Panc1 (cell line): ENCODE measurements around the gene HCN2. TPM values are rescaled to one million over a fixed set of nuclear protein-coding genes. Genes with fewer than 3 reads are reported as not detected.

Experiments
- ATAC-seq: fragments of 200-7000 bp; cut with Tn5 transposase; 2 replicates; pipeline ENCODE4 v1.9.1; 2020; ENCODE audit warnings: mild to moderate bottlenecking, moderate library complexity
- BruUV-seq: library from RNA; stranded (reverse); fragments of 400-500 nt; replicated peaks from 2 replicates; lab custom pipeline; 2021; lab: Mats Ljungman, UMichigan
- CTCF ChIA-PET: fragments of 300-600 bp; sonication (Branson Sonifier 250); formaldehyde crosslinking; loops from one replicate; lab custom pipeline; 2022; ENCODE audit warnings: antibody characterized with exemption; lab: Charles Lee
- POLR2A ChIA-PET: fragments of 300-600 bp; sonication (Branson Sonifier 250); formaldehyde crosslinking; loops from one replicate; lab custom pipeline; 2022; ENCODE audit warnings: antibody characterized with exemption; lab: Charles Lee
- DNase-seq: peaks from one replicate; pipeline ENCODE4 v3.0.0-alpha.2; 2010; ENCODE audit warnings: low read depth, low spot score
- H3K27ac ChIP-seq: 2 replicates; pipeline ENCODE4 v1.5.1; 2011; ENCODE audit warnings: mild to moderate bottlenecking, low read length, inconsistent platforms
- H3K27me3 ChIP-seq: fragments of 200-500 bp; sonication (Bioruptor generic); 2 replicates; pipeline ENCODE4 v1.6.0; 2014; ENCODE audit warnings: low read length, inconsistent platforms; ENCODE audit not compliant: control insufficient read depth, insufficient read depth
- H3K36me3 ChIP-seq: fragments of 200-500 bp; sonication (Bioruptor generic); 2 replicates; pipeline ENCODE4 v1.5.1; 2014; ENCODE audit warnings: inconsistent platforms, mild to moderate bottlenecking, low read length, moderate library complexity; ENCODE audit not compliant: control insufficient read depth, insufficient read depth
- H3K4me1 ChIP-seq: 2 replicates; pipeline ENCODE4 v1.5.1; 2011; ENCODE audit warnings: inconsistent platforms, mild to moderate bottlenecking, low read length, moderate library complexity; ENCODE audit not compliant: control insufficient read depth, insufficient read depth
- H3K4me3 ChIP-seq, 2 experiments: 2 replicates each; pipeline ENCODE4 v1.5.1; 2011 to 2012; ENCODE audit warnings: low read depth in 2 of 2, low read length in 2 of 2, mild to moderate bottlenecking in 2 of 2, inconsistent platforms in 1 of 2, moderate library complexity in 1 of 2
- H3K9me3 ChIP-seq: fragments of 200-500 bp; sonication (Bioruptor generic); 2 replicates; pipeline ENCODE4 v1.5.1; 2014; ENCODE audit warnings: low read depth, mild to moderate bottlenecking, inconsistent platforms, low read length, moderate library complexity; ENCODE audit not compliant: control insufficient read depth, insufficient read depth
- POLR2AphosphoS5 ChIP-seq: IDR thresholded peaks from 2 replicates; pipeline ENCODE4 v1.6.1; 2012; ENCODE audit warnings: mild to moderate bottlenecking, low read depth, low read length, moderate library complexity
- SIN3A ChIP-seq: IDR thresholded peaks from 2 replicates; pipeline ENCODE4 v1.6.1; 2012; ENCODE audit warnings: low read depth, mild to moderate bottlenecking, low read length, moderate library complexity, borderline replicate concordance; ENCODE audit not compliant: insufficient read depth
- TCF7L2 ChIP-seq: IDR thresholded peaks from 2 replicates; pipeline ENCODE4 v1.6.1; 2011; ENCODE audit warnings: mild to moderate bottlenecking, low read depth, low read length, inconsistent platforms
- in situ Hi-C: cut with HindIII; loops from 2 replicates; pipeline ENCODE4 v1.10.0; 2016; ENCODE audit warnings: low sequenced_read_pairs, low pct_unique_long_range_greater_than_20kb
- intact Hi-C: fragments of 100-400 bp; cut with micrococcal nuclease; formaldehyde crosslinking; loops from one replicate; pipeline ENCODE4 v1.10.0; 2022; ENCODE audit not compliant: unreplicated experiment
- total RNA-seq: library from RNA; stranded (reverse); gene quantifications from one replicate; pipeline ENCODE4 v1.2.1, GENCODE V29; 2021; ENCODE audit not compliant: unreplicated experiment
- TF ChIP-seq, protein P1 (sequence below): fragments of 450-650 bp; IDR thresholded peaks from 2 replicates; pipeline ENCODE4 v1.5.1; 2017; ENCODE audit warnings: mild to moderate bottlenecking
- TF ChIP-seq, protein P2 (sequence below), 2 experiments: IDR thresholded peaks; 2 replicates each; pipeline ENCODE4 v1.6.1; 2011 to 2012; ENCODE audit warnings: low read depth in 2 of 2, control low read depth in 1 of 2, low read length in 1 of 2, mild to moderate bottlenecking in 1 of 2, moderate library complexity in 1 of 2; ENCODE audit not compliant: insufficient read depth in 1 of 2

HCN2 gene
- total RNA-seq, 1 experiment from 2014 or later, result 15.1 TPM

DNA sequence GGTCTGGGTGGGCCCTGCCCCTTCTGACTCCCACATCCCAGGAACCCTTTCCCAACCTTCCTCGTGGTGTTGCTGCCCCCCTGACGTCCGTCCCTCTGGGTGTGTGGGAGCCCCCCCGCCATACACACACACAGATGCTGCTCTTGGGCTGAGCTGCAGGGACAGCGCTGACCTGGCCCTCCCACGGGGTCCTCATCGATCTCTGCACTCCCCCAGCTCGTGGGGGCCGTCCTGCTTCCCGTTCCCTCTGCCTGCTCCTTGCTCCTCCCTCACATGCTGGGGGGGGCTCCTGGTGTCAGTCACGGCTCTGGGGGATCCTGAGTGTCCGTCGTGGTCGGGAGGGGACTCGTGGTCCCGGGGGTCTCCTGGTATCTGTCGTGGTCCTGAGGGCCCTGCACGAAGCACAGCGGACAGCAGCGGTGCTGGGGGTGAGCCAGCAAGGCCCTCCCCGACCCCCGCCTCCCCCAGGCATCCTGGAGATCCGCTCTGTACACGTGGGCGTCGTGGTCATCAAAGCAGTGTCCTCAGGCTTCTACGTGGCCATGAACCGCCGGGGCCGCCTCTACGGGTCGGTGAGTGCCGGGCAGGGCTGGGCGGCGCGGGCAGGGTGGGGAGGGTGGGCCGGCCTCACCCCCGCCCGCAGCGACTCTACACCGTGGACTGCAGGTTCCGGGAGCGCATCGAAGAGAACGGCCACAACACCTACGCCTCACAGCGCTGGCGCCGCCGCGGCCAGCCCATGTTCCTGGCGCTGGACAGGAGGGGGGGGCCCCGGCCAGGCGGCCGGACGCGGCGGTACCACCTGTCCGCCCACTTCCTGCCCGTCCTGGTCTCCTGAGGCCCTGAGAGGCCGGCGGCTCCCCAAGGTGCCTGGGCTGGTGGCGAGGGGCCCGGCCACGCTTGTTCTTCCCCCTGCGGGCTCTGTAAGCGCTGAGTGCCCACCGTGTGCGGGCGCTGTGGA is 53.4 kb downstream of the HCN2 start:
- Histone ChIP-seq H3K36me3 (no peaks in the 10 kb centered on the region), H3K9me3 (no peaks in the 10 kb centered on the region), H3K27me3 (no peaks in the 10 kb centered on the region), H3K27ac (no peak overlapping the region), H3K4me1 (no peaks in the 10 kb centered on the region), H3K4me3 (no peak overlapping the region)
- no peak for ATAC-seq
- BruUV-seq, result no TSS peak
- ChIA-PET POLR2A (interaction anchor here (0.6 kb wide), 1 partner anchor 86 kb away, joined by 3 read pairs; no protein-coding TSS in a partner anchor), CTCF (no interaction called here)
- TF ChIP-seq, protein P1, sequence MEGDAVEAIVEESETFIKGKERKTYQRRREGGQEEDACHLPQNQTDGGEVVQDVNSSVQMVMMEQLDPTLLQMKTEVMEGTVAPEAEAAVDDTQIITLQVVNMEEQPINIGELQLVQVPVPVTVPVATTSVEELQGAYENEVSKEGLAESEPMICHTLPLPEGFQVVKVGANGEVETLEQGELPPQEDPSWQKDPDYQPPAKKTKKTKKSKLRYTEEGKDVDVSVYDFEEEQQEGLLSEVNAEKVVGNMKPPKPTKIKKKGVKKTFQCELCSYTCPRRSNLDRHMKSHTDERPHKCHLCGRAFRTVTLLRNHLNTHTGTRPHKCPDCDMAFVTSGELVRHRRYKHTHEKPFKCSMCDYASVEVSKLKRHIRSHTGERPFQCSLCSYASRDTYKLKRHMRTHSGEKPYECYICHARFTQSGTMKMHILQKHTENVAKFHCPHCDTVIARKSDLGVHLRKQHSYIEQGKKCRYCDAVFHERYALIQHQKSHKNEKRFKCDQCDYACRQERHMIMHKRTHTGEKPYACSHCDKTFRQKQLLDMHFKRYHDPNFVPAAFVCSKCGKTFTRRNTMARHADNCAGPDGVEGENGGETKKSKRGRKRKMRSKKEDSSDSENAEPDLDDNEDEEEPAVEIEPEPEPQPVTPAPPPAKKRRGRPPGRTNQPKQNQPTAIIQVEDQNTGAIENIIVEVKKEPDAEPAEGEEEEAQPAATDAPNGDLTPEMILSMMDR, result no peak
- TF ChIP-seq, protein P2, sequence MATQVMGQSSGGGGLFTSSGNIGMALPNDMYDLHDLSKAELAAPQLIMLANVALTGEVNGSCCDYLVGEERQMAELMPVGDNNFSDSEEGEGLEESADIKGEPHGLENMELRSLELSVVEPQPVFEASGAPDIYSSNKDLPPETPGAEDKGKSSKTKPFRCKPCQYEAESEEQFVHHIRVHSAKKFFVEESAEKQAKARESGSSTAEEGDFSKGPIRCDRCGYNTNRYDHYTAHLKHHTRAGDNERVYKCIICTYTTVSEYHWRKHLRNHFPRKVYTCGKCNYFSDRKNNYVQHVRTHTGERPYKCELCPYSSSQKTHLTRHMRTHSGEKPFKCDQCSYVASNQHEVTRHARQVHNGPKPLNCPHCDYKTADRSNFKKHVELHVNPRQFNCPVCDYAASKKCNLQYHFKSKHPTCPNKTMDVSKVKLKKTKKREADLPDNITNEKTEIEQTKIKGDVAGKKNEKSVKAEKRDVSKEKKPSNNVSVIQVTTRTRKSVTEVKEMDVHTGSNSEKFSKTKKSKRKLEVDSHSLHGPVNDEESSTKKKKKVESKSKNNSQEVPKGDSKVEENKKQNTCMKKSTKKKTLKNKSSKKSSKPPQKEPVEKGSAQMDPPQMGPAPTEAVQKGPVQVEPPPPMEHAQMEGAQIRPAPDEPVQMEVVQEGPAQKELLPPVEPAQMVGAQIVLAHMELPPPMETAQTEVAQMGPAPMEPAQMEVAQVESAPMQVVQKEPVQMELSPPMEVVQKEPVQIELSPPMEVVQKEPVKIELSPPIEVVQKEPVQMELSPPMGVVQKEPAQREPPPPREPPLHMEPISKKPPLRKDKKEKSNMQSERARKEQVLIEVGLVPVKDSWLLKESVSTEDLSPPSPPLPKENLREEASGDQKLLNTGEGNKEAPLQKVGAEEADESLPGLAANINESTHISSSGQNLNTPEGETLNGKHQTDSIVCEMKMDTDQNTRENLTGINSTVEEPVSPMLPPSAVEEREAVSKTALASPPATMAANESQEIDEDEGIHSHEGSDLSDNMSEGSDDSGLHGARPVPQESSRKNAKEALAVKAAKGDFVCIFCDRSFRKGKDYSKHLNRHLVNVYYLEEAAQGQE (IDR thresholded peaks at IDR 0.05; ENCODE audit: insufficient read depth in 1 of 2, low read depth in 2 of 2, low read length in 1 of 2), result no peak
- TF ChIP-seq SIN3A (no peak), POLR2AphosphoS5 (no peak)
- DNase-seq, result no peak
- in situ Hi-C loops (no loop called here), intact Hi-C loops (no loop called here)

DNA sequence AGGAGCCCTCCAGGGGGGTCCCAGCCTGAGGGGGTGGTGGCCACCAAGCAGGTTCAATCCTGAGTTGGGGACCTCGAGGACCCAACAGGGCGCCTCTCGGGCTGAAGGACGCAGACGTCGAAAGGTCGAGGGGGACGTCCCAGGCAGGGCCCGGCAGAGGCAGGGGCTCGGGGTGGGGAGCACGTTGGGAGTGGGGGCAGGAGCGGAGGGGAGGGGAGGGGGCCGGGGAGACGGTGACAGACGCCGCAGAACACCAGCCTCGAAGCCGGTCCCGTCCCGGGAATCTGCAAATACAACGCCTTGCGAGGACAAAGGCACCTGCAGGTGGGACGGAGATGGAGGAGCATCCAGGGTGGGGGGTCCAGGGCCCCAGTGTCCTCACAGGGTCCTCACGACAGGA is 54.1 kb downstream of the HCN2 start:
- H3K27ac ChIP-seq, result no peak overlapping the region
- H3K27me3 ChIP-seq, result no peaks in the 10 kb centered on the region
- intact Hi-C loops (no loop called here), in situ Hi-C loops (no loop called here)
- TF ChIP-seq SIN3A, result no peak
- TF ChIP-seq, protein P2 (IDR thresholded peaks at IDR 0.05; ENCODE audit: insufficient read depth in 1 of 2, low read depth in 2 of 2, low read length in 1 of 2), result no peak
- no peak for TF ChIP-seq TCF7L2
- TF ChIP-seq, protein P1, result no peak
- no peak for TF ChIP-seq POLR2AphosphoS5
- H3K4me3 ChIP-seq, result no peak overlapping the region
- BruUV-seq, result no TSS peak
- no peaks in the 10 kb centered on the region; the same call in 1 of the 2 replicates for H3K36me3 ChIP-seq
- ChIA-PET CTCF (no interaction called here), POLR2A (no interaction called here)
- H3K4me1 ChIP-seq, result no peaks in the 10 kb centered on the region
- ATAC-seq (no peak), DNase-seq (no peak)
- H3K9me3 ChIP-seq, result no peaks in the 10 kb centered on the region
